ENCODE data around the gene SYT17. TPM values are rescaled to one million over a fixed set of nuclear protein-coding genes. Genes with fewer than 3 reads are reported as not detected.

The SYT17 gene
- total and polyA plus RNA-seq, 8 donors: 2.9 to 37.1 (median 10.7) TPM

DNA sequence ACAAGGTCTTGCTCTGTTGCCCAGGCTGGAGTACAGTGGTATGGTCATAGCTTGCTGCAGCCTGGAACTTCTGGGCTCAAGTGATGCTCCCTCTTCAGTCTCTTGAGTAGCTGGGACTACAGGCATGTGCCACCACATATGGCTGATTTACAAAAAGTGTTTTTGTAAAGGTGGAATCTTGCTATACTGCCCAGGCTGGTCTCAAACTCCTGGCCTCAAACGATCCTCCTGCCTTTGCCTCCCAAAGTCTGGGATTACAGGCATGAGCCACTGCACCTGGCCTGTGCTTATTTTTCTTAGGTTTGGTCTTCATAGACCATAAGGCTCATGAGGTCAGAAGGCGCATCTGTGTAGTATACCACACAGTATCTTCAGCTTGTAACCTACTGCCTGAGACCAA, 122.8 kb downstream of the SYT17 start:
- Histone ChIP-seq H3K9me3 (no peaks in the 10 kb centered on the region), H3K27ac (no peak overlapping the region), H3K4me3 (no peak overlapping the region), H3K27me3 (no peaks in the 10 kb centered on the region), H3K36me3 (no peaks in the 10 kb centered on the region), H3K4me1 (peaks cover 3 to 12% (median 7%) of the 10 kb centered on the region in 4 donors)
- WGBS, 5 donors: 77 to 89% (median 82%) methylated on average over 2 of the region's 2 CpGs
- no peak for DNase-seq
- TF ChIP-seq EP300 (IDR thresholded peaks at IDR 0.05) (no peak), POLR2A (IDR thresholded peaks at IDR 0.05) (no peak), POLR2AphosphoS5 (IDR thresholded peaks at IDR 0.05) (no peak)
- TF ChIP-seq, protein P1, sequence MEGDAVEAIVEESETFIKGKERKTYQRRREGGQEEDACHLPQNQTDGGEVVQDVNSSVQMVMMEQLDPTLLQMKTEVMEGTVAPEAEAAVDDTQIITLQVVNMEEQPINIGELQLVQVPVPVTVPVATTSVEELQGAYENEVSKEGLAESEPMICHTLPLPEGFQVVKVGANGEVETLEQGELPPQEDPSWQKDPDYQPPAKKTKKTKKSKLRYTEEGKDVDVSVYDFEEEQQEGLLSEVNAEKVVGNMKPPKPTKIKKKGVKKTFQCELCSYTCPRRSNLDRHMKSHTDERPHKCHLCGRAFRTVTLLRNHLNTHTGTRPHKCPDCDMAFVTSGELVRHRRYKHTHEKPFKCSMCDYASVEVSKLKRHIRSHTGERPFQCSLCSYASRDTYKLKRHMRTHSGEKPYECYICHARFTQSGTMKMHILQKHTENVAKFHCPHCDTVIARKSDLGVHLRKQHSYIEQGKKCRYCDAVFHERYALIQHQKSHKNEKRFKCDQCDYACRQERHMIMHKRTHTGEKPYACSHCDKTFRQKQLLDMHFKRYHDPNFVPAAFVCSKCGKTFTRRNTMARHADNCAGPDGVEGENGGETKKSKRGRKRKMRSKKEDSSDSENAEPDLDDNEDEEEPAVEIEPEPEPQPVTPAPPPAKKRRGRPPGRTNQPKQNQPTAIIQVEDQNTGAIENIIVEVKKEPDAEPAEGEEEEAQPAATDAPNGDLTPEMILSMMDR (IDR thresholded peaks at IDR 0.05): no peak
- intact Hi-C loops (cut with DNase I; ENCODE audit: low total_unique reads): no loop called here

DNA sequence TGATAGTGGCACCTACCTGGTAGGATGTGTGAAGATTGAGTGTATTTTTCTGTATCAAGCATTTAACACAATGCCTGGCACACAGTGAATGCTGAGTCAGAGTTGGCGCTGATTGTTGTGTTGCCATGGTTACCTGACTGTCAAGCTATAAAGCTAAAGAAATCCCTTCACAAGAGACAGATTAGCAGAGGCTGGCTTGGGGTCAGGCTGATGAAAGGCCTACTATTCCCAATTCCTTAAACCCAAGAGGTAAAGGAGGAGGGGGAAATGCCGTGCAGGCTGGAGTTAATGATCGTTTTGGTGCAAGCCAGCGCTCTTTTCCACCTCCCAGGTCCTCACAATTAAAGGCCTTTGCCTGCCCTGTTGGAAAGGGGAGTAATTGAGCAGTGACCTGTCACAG, 123.4 kb downstream of the SYT17 start:
- TF ChIP-seq, protein P1 (IDR thresholded peaks at IDR 0.05): no peak
- no peak for TF ChIP-seq EP300 (IDR thresholded peaks at IDR 0.05)
- TF ChIP-seq POLR2AphosphoS5 (IDR thresholded peaks at IDR 0.05): no peak
- TF ChIP-seq POLR2A (IDR thresholded peaks at IDR 0.05): no peak
- Histone ChIP-seq H3K27ac (no peak overlapping the region), H3K27me3 (no peaks in the 10 kb centered on the region), H3K36me3 (no peaks in the 10 kb centered on the region), H3K4me3 (no peak overlapping the region), H3K9me3 (no peaks in the 10 kb centered on the region), H3K4me1 (peaks cover 3 to 12% (median 7%) of the 10 kb centered on the region in 4 donors)
- WGBS, 5 donors: 45 to 56% (median 53%) methylated on average over 4 of the region's 4 CpGs
- intact Hi-C loops (cut with DNase I; ENCODE audit: low total_unique reads): no loop called here
- DNase-seq: peak in 1 of 2 donors; percentile 61

DNA sequence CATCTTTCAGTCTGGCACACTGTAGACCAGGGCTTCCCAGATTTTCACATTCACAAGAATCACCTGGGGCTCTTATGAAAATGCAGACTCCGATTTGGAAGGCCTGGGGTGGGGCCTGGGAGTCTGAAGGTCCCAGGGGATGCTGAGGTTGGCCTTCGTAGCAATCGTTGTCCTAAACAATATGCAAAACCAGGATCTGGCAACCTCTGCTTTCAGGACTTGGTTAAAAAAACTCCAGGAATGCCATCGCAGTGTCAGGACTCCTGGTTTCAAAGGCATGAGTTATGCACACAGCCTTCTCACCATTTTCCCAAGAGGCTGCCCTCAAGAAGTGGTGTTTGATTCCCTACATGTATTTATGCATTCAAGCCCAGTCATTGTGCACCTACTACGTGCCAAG, 124.1 kb downstream of the SYT17 start:
- H3K27me3 ChIP-seq: no peaks in the 10 kb centered on the region
- intact Hi-C loops (cut with DNase I; ENCODE audit: low total_unique reads): no loop called here
- H3K4me1 ChIP-seq: peaks cover 3 to 12% (median 7%) of the 10 kb centered on the region in 4 donors
- no peak overlapping the region for H3K27ac ChIP-seq
- TF ChIP-seq POLR2AphosphoS5 (IDR thresholded peaks at IDR 0.05): no peak
- no peak for TF ChIP-seq POLR2A (IDR thresholded peaks at IDR 0.05)
- TF ChIP-seq EP300 (IDR thresholded peaks at IDR 0.05): no peak
- TF ChIP-seq, protein P1 (IDR thresholded peaks at IDR 0.05): no peak
- WGBS, 5 donors: 63 to 80% (median 78%) methylated on average over 5 of the region's 5 CpGs
- no peak for DNase-seq
- H3K9me3 ChIP-seq: no peaks in the 10 kb centered on the region
- H3K36me3 ChIP-seq: no peaks in the 10 kb centered on the region
- no peak overlapping the region for H3K4me3 ChIP-seq

DNA sequence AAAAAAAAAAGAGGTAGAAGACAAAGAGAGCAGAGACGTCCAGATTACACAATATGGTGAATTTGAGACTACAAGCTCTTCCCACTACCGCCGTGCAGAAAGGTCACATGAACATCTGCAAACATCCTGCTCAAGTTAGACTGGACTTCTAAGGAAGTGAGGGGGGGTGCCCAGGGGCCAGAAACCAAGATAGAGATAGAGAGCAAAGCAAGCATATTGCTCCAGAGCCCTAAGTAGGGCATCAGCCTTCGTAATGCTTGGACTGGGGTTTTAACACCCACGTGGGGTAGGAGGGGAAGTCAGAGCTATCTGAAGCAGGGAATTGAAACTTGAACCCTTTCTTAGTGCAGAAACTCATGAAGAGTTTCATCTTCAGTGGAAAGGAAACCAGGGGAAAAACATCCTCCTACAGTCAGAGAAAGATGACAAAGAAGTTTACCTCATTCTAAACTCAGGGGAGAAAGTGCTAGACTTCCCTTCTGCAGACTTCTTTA, 126.2 kb downstream of the SYT17 start:
- Histone ChIP-seq H3K27ac (no peak overlapping the region), H3K27me3 (no peaks in the 10 kb centered on the region), H3K4me3 (no peak overlapping the region), H3K36me3 (no peaks in the 10 kb centered on the region), H3K4me1 (peaks cover 3 to 12% (median 7%) of the 10 kb centered on the region in 4 donors), H3K9me3 (no peaks in the 10 kb centered on the region)
- WGBS, 5 donors: 4 to 24% (median 12%) methylated on average over 5 of the region's 5 CpGs
- intact Hi-C loops (cut with DNase I; ENCODE audit: low total_unique reads): no loop called here
- peak in 1 of 2 donors; percentile 53 for DNase-seq
- no peak for TF ChIP-seq POLR2A (IDR thresholded peaks at IDR 0.05)
- TF ChIP-seq, protein P1 (IDR thresholded peaks at IDR 0.05): no peak
- TF ChIP-seq POLR2AphosphoS5 (IDR thresholded peaks at IDR 0.05): no peak
- no peak for TF ChIP-seq EP300 (IDR thresholded peaks at IDR 0.05)
